Measurements from ENCODE around the gene PROP1. TPM values are rescaled to one million over a fixed set of nuclear protein-coding genes. Genes with fewer than 3 reads are reported as not detected.
A peak's percentile ranks its signal among the peaks of the same experiment; 100 is the strongest.

Gene PROP1
- polyA plus RNA-seq, 3 donors: not detected

- Mint-ChIP-seq H3K4me1 (no peaks in the 10 kb centered on the region), H3K27me3 (ENCODE audit: low read depth in 3 of 3) (peaks cover 11 to 15% (median 11%) of the 10 kb centered on the region in 3 donors), H3K4me3 (no peak overlapping the region), H3K27ac (no peak overlapping the region), H3K36me3 (no peaks in the 10 kb centered on the region), H3K9me3 (peaks cover 4 to 14% (median 9%) of the 10 kb centered on the region in 7 donors)
- H3K79me2 ChIP-seq (ENCODE audit: insufficient read depth, low read length): no peaks in the 10 kb centered on the region
- no peak for DNase-seq
- no peak overlapping the region for H3K27ac ChIP-seq (ENCODE audit: low read depth in 1 of 2, low read length in 2 of 2)
- H3K36me3 ChIP-seq (replicated peaks in 1 of 2; ENCODE audit: control insufficient read depth in 1 of 2, insufficient read depth in 2 of 2, low read length in 2 of 2): no peaks in the 10 kb centered on the region
- TF ChIP-seq CTCF (IDR thresholded peaks at IDR 0.05): no peak
- peaks cover 8 to 10% of the 10 kb centered on the region in 2 donors for H3K9me3 ChIP-seq (replicated peaks in 1 of 2; ENCODE audit: control insufficient read depth in 1 of 2, insufficient read depth in 1 of 2, low read length in 2 of 2)
- no peak overlapping the region for H2AFZ ChIP-seq (ENCODE audit: insufficient read depth, low read depth, low read length, poor library complexity, severe bottlenecking)
- no peak overlapping the region for H3K4me3 ChIP-seq (replicated peaks in 1 of 3; ENCODE audit: low read depth in 2 of 3, low read length in 3 of 3)
- no peak overlapping the region for H3K9ac ChIP-seq (ENCODE audit: insufficient read depth, low read length, poor library complexity, severe bottlenecking)
- H3K27me3 ChIP-seq (ENCODE audit: control insufficient read depth in 2 of 2, insufficient read depth in 2 of 2, low read length in 2 of 2): peaks cover 0 to 3% of the 10 kb centered on the region in 2 donors
- intact Hi-C loops (cut with micrococcal nuclease): no loop called here
- H3K4me2 ChIP-seq (replicated peaks; ENCODE audit: extremely low read depth, low read length, poor library complexity, severe bottlenecking): no peak overlapping the region
- WGBS (ENCODE audit: insufficient coverage): 96% methylated on average over 11 of the region's 12 CpGs
- no peaks in the 10 kb centered on the region for H3K4me1 ChIP-seq (ENCODE audit: control insufficient read depth in 1 of 2, insufficient read depth in 2 of 2, low read length in 2 of 2)
- no peaks in the 10 kb centered on the region for H4K20me1 ChIP-seq (ENCODE audit: insufficient read depth, low read length)
Observed at GRCh38 chr5:177964471-177964870, 31.6 kb downstream of the PROP1 start.

- H3K36me3 ChIP-seq (replicated peaks in 1 of 2; ENCODE audit: control insufficient read depth in 1 of 2, insufficient read depth in 2 of 2, low read length in 2 of 2): no peaks in the 10 kb centered on the region
- H3K79me2 ChIP-seq (ENCODE audit: insufficient read depth, low read length): no peaks in the 10 kb centered on the region
- no peak overlapping the region for H3K27ac ChIP-seq (ENCODE audit: low read depth in 1 of 2, low read length in 2 of 2)
- peaks cover 8 to 10% of the 10 kb centered on the region in 2 donors for H3K9me3 ChIP-seq (replicated peaks in 1 of 2; ENCODE audit: control insufficient read depth in 1 of 2, insufficient read depth in 1 of 2, low read length in 2 of 2)
- Mint-ChIP-seq H3K36me3 (no peaks in the 10 kb centered on the region), H3K27ac (peak overlapping the region in 1 of 7 donors; percentile 58), H3K4me3 (no peak overlapping the region), H3K9me3 (peaks cover 4 to 14% (median 9%) of the 10 kb centered on the region in 7 donors), H3K27me3 (ENCODE audit: low read depth in 3 of 3) (peaks cover 7 to 12% (median 9%) of the 10 kb centered on the region in 3 donors), H3K4me1 (no peaks in the 10 kb centered on the region)
- no peak for DNase-seq
- no peaks in the 10 kb centered on the region for H3K4me1 ChIP-seq (ENCODE audit: control insufficient read depth in 1 of 2, insufficient read depth in 2 of 2, low read length in 2 of 2)
- H3K9ac ChIP-seq (ENCODE audit: insufficient read depth, low read length, poor library complexity, severe bottlenecking): no peak overlapping the region
- intact Hi-C loops (cut with micrococcal nuclease): no loop called here
- no peak overlapping the region for H2AFZ ChIP-seq (ENCODE audit: insufficient read depth, low read depth, low read length, poor library complexity, severe bottlenecking)
- no peaks in the 10 kb centered on the region for H3K27me3 ChIP-seq (ENCODE audit: control insufficient read depth in 2 of 2, insufficient read depth in 2 of 2, low read length in 2 of 2)
- H4K20me1 ChIP-seq (ENCODE audit: insufficient read depth, low read length): no peaks in the 10 kb centered on the region
- no peak overlapping the region for H3K4me3 ChIP-seq (replicated peaks in 1 of 3; ENCODE audit: low read depth in 2 of 3, low read length in 3 of 3)
- TF ChIP-seq CTCF (IDR thresholded peaks at IDR 0.05): no peak
- WGBS (ENCODE audit: insufficient coverage): 94% methylated on average over 14 of the region's 14 CpGs
- H3K4me2 ChIP-seq (replicated peaks; ENCODE audit: extremely low read depth, low read length, poor library complexity, severe bottlenecking): no peak overlapping the region
Observed at GRCh38 chr5:177963966-177964365, 32.1 kb downstream of the PROP1 start.

All from CD14-positive monocyte (primary cell).